HepG2 (cell line): ENCODE data around the gene RPUSD4. TPM values are rescaled to one million over a fixed set of nuclear protein-coding genes. Genes with fewer than 3 reads are reported as not detected.

ENCODE experiments used
- ATAC-seq: fragments of 200-7000 bp; cut with Tn5 transposase; 3 replicates; pipeline ENCODE4 v1.9.1; 2020; ENCODE audit warnings: mild to moderate bottlenecking, moderate library complexity
- BruUV-seq: library from RNA; stranded (reverse); fragments of 400-500 nt; replicated peaks from 2 replicates; lab custom pipeline; 2021; lab: Mats Ljungman, UMichigan
- CTCF ChIA-PET: fragments of 300-600 bp; formaldehyde crosslinking; extraction: SDS; loops from one replicate; lab custom pipeline; 2021; ENCODE audit warnings: low total read pairs, inconsistent platforms, low intra/inter-chr PET ratio; lab: Yijun Ruan, JAX
- POLR2A ChIA-PET: fragments of 350-600 bp; sonication (Branson Sonifier 250); formaldehyde crosslinking; loops from one replicate; lab custom pipeline; 2020; ENCODE audit warnings: antibody characterized with exemption, inconsistent platforms; lab: Yijun Ruan, JAX
- DNase-seq: peaks from one replicate; pipeline ENCODE4 v3.0.0-alpha.2; 2015; ENCODE audit warnings: low spot score
- FAIRE-seq: peaks from 3 replicates; lab custom pipeline; 2011; peaks lifted over from hg19 to GRCh38; lab: Jason Lieb, UNC
- H2AFZ ChIP-seq: one replicate; pipeline ENCODE4 v1.6.1; 2011; ENCODE audit warnings: low read length, inconsistent platforms
- H3K27ac ChIP-seq: fragments of 300-600 bp; 3 replicates; pipeline ENCODE4 v1.8.0; 2011; ENCODE audit warnings: mixed run types, mild to moderate bottlenecking, mixed read lengths, low read length, inconsistent platforms; ENCODE audit not compliant: insufficient read depth; ENCODE audit errors: extremely low read length
- H3K27me3 ChIP-seq, 2 experiments: fragments of 200-600 bp in 1 of 2; 2 replicates in 1 of 2; 3 replicates in 1 of 2; pipeline versions ENCODE4 v1.6.0 to v1.8.0; 2011; ENCODE audit warnings: low read length in 2 of 2, mild to moderate bottlenecking in 2 of 2, moderate library complexity in 2 of 2, inconsistent platforms in 1 of 2; ENCODE audit not compliant: insufficient read depth in 2 of 2, control insufficient read depth in 1 of 2
- H3K36me3 ChIP-seq, 2 experiments: fragments of 200-600 bp in 1 of 2; replicated peaks in 1 of 2; 2 replicates in 1 of 2; 3 replicates in 1 of 2; pipeline versions ENCODE4 v1.5.1 to v1.8.0; 2011; ENCODE audit warnings: low read length in 2 of 2, inconsistent platforms in 1 of 2; ENCODE audit not compliant: insufficient read depth in 2 of 2, control insufficient read depth in 1 of 2
- H3K4me1 ChIP-seq: 2 replicates; pipeline ENCODE4 v1.5.1; 2012; ENCODE audit warnings: low read length, inconsistent platforms; ENCODE audit not compliant: insufficient read depth
- H3K4me2 ChIP-seq: 2 replicates; pipeline ENCODE4 v1.6.0; 2011; ENCODE audit warnings: low read depth, low read length, inconsistent platforms
- H3K4me3 ChIP-seq, 3 experiments: fragments of 200-600 bp in 1 of 3; sonication (generic), shearing (Covaris generic) in 1 of 3; replicated peaks in 1 of 3; 2 replicates each; pipeline ENCODE4 v1.5.1; 2011 to 2016; ENCODE audit warnings: low read length in 3 of 3, inconsistent platforms in 2 of 3, low read depth in 2 of 3, mild to moderate bottlenecking in 2 of 3, control low read depth in 1 of 3, mixed read lengths in 1 of 3; ENCODE audit not compliant: insufficient read depth in 1 of 3
- H3K79me2 ChIP-seq: one replicate; pipeline ENCODE4 v1.6.1; 2011; ENCODE audit warnings: low read length, inconsistent platforms; ENCODE audit not compliant: insufficient read depth
- H3K9ac ChIP-seq: 2 replicates; pipeline ENCODE4 v1.6.0; 2011; ENCODE audit warnings: mild to moderate bottlenecking, low read depth, low read length, inconsistent platforms; ENCODE audit not compliant: insufficient read depth
- H3K9me3 ChIP-seq: 2 replicates; pipeline ENCODE4 v1.5.1; 2012; ENCODE audit warnings: mild to moderate bottlenecking, low read length
- H4K20me1 ChIP-seq: 2 replicates; pipeline ENCODE4 v1.6.0; 2011; ENCODE audit warnings: inconsistent platforms, mild to moderate bottlenecking, low read length, moderate library complexity; ENCODE audit not compliant: insufficient read depth
- AGO2 ChIP-seq: fragments of 200-400 bp; formaldehyde crosslinking; optimal IDR thresholded peaks from 2 replicates; pipeline ENCODE3; 2017; ENCODE audit warnings: mild to moderate bottlenecking, low read depth, low read length, moderate library complexity
- HDAC2 ChIP-seq: sonication (generic); formaldehyde crosslinking; IDR thresholded peaks from 2 replicates; pipeline ENCODE4 v1.4.0; 2020; ENCODE audit warnings: missing genetic modification reagents
- MTF2 ChIP-seq: sonication (generic); formaldehyde crosslinking; IDR thresholded peaks from 2 replicates; pipeline ENCODE4 v1.5.0; 2020; ENCODE audit warnings: missing genetic modification reagents, borderline replicate concordance
- MYNN ChIP-seq: sonication (generic); formaldehyde crosslinking; IDR thresholded peaks from 2 replicates; pipeline ENCODE4 v1.4.0; 2020; ENCODE audit warnings: mild to moderate bottlenecking, low read depth, missing genetic modification reagents
- PPARG ChIP-seq: conservative IDR thresholded peaks from 2 replicates; pipeline ENCODE4 v1.6.1; 2016; ENCODE audit warnings: missing biosample characterization, missing genetic modification reagents
- RFXANK ChIP-seq: IDR thresholded peaks from 2 replicates; pipeline ENCODE4 v1.6.1; 2016
- ZSCAN20 ChIP-seq: sonication (generic); formaldehyde crosslinking; IDR thresholded peaks from 2 replicates; pipeline ENCODE4 v1.4.0; 2020; ENCODE audit warnings: missing genetic modification reagents, mild to moderate bottlenecking, borderline replicate concordance
- WGBS: methylation state at CpG from one replicate; pipeline ENCODE4 v1.1.6; 2017; ENCODE audit warnings: low lambda C conversion rate; 5-methylcytosine and 5-hydroxymethylcytosine counted together
- in situ Hi-C: cut with HindIII; loops from 2 replicates; pipeline ENCODE4 v1.10.0; 2017; ENCODE audit warnings: low pct_unique_long_range_greater_than_20kb; ENCODE audit not compliant: extremely low pct_ligation_motif_present
- intact Hi-C: fragments of 100-400 bp; cut with micrococcal nuclease; formaldehyde crosslinking; loops from one replicate; pipeline ENCODE4 v1.10.0; 2022; ENCODE audit not compliant: unreplicated experiment
- polyA plus RNA-seq, 8 experiments: library from polyadenylated mRNA; depleted of rRNA in 3 of 8; stranded (reverse) in 7 of 8; unstranded in 1 of 8; fragments of >200 nt; fragmentation: Illumina TruSeq in 4 of 8; extraction: Trizol in 4 of 8; gene quantifications; 2 replicates each; pipeline versions ENCODE4 v1.2.1 to v1.2.3, GENCODE V29; 2011 to 2016; ENCODE audit warnings: low read depth in 4 of 8, missing spikeins in 1 of 8, mixed read lengths in 1 of 8; ENCODE audit not compliant: insufficient read depth in 1 of 8
- total RNA-seq, 5 experiments: library from RNA; depleted of rRNA; stranded (reverse); fragments of >200 nt; fragmentation: Illumina TruSeq; extraction: Trizol; gene quantifications; 2 replicates each; pipeline ENCODE4 v1.2.3, GENCODE V29; 2016; ENCODE audit warnings: low read depth in 1 of 5
- TF ChIP-seq, protein P1 (sequence below): sonication (generic); formaldehyde crosslinking; IDR thresholded peaks from 2 replicates; pipeline ENCODE4 v1.4.0; 2020; ENCODE audit warnings: missing genetic modification reagents
- TF ChIP-seq, protein P2 (sequence below): sonication (generic); formaldehyde crosslinking; IDR thresholded peaks from 2 replicates; pipeline ENCODE4 v1.9.0; 2022; ENCODE audit warnings: missing genetic modification reagents, mild to moderate bottlenecking, borderline replicate concordance

The RPUSD4 gene
- total and polyA plus RNA-seq, 2 of the 13 experiments (the other 11 are each of a cell fraction or from before 2014, with no cell fraction given): 45.0 to 52.9 TPM

DNA sequence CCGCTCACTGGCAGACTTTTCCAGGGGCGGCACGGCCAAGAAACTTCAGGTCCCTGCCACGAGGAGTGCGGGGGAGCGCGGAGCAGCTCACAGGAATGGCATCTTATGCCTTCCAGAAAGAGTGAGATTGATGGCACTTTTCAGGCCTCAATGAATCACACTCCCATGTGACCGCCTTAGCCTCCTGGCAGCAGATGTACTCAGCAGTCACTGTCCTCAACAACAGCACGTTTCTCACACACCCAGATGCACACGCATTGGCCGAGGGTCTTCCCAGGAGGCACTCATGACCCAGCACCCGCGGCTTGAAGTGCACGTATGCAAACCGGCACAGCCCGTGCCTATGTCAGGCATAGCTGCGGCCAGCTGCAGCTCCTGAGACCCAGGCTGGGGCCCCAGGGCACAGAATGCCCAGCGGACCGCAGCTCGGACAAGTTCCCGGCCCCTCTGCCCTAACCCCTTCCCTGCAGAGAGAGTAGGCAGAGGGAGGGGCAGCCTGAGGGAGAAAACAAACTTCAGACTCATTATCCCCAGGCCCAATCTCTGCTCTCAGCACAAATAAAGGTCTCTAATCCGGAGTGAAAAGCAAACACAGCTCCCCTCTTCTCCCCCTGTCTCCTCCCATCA is 48.3 kb downstream of the RPUSD4 start (continued):
- TF ChIP-seq HDAC2 (CRISPR knock-in tag): peak; percentile 48
- TF ChIP-seq MTF2 (CRISPR knock-in tag): no peak
- TF ChIP-seq AGO2: no peak
- TF ChIP-seq MYNN (CRISPR knock-in tag): no peak
- no peak for TF ChIP-seq RFXANK
- TF ChIP-seq ZSCAN20: no peak
- TF ChIP-seq PPARG (CRISPR knock-in tag): 0 out of 2 replicates have a peak, but pooled peaks have one; percentile 13

DNA sequence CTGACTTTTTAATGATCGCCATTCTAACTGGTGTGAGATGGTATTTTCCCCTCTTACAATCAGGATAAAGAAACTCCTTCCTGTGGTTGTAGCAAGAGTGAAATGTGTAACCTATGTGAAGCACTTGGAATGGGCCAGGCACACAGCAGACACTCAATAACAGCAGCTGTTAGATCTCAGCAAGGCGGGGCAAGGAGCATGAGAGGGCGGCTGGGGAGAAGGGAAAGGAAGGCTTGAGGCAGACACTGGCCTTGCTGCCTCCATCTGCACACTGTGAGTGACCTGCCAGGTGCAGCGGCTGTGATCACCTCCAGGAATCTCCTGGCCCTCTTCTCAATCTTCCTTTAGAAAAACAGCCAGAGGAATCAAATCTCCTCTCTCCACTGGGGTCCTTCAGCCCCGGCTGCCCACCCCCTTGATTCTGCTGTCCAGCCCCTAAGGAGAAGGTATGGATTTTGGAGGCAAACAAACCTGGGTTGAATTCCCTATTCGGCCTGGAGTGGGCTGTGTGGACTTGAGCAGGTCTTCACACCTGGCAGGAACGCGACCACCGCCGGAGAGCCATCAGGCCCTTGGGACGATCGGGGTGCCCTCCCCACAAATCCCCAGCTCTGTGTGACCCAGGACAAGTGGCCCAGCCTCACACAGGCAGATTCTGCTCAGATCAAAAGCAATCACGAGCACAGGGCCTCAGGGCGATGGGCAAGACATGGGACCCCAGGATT is 49.0 kb downstream of the RPUSD4 start:
- 90% methylated on average over 12 of the region's 14 CpGs for WGBS
- in situ Hi-C loops: no loop called here
- no peaks in the 10 kb centered on the region for H3K9me3 ChIP-seq
- POLR2A ChIA-PET: interaction anchor here (0.9 to 1.8 kb wide), 6 partner anchors 10 to 47 kb away, joined by 3 to 20 read pairs (median 7); no protein-coding TSS in a partner anchor
- H3K27ac ChIP-seq: no peak overlapping the region
- CTCF ChIA-PET: no interaction called here
- H3K9ac ChIP-seq: no peak overlapping the region; the same call in 1 of the 2 replicates
- no peak for ATAC-seq
- H3K4me2 ChIP-seq: peak overlapping the region; percentile 66; the same call in 1 of the 2 replicates
- H4K20me1 ChIP-seq: no peaks in the 10 kb centered on the region
- no TSS peak for BruUV-seq
- DNase-seq: no peak
- TF ChIP-seq, protein P1, sequence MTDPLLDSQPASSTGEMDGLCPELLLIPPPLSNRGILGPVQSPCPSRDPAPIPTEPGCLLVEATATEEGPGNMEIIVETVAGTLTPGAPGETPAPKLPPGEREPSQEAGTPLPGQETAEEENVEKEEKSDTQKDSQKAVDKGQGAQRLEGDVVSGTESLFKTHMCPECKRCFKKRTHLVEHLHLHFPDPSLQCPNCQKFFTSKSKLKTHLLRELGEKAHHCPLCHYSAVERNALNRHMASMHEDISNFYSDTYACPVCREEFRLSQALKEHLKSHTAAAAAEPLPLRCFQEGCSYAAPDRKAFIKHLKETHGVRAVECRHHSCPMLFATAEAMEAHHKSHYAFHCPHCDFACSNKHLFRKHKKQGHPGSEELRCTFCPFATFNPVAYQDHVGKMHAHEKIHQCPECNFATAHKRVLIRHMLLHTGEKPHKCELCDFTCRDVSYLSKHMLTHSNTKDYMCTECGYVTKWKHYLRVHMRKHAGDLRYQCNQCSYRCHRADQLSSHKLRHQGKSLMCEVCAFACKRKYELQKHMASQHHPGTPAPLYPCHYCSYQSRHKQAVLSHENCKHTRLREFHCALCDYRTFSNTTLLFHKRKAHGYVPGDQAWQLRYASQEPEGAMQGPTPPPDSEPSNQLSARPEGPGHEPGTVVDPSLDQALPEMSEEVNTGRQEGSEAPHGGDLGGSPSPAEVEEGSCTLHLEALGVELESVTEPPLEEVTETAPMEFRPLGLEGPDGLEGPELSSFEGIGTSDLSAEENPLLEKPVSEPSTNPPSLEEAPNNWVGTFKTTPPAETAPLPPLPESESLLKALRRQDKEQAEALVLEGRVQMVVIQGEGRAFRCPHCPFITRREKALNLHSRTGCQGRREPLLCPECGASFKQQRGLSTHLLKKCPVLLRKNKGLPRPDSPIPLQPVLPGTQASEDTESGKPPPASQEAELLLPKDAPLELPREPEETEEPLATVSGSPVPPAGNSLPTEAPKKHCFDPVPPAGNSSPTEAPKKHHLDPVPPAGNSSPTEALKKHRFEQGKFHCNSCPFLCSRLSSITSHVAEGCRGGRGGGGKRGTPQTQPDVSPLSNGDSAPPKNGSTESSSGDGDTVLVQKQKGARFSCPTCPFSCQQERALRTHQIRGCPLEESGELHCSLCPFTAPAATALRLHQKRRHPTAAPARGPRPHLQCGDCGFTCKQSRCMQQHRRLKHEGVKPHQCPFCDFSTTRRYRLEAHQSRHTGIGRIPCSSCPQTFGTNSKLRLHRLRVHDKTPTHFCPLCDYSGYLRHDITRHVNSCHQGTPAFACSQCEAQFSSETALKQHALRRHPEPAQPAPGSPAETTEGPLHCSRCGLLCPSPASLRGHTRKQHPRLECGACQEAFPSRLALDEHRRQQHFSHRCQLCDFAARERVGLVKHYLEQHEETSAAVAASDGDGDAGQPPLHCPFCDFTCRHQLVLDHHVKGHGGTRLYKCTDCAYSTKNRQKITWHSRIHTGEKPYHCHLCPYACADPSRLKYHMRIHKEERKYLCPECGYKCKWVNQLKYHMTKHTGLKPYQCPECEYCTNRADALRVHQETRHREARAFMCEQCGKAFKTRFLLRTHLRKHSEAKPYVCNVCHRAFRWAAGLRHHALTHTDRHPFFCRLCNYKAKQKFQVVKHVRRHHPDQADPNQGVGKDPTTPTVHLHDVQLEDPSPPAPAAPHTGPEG (CRISPR knock-in tag): no peak
- TF ChIP-seq, protein P2, sequence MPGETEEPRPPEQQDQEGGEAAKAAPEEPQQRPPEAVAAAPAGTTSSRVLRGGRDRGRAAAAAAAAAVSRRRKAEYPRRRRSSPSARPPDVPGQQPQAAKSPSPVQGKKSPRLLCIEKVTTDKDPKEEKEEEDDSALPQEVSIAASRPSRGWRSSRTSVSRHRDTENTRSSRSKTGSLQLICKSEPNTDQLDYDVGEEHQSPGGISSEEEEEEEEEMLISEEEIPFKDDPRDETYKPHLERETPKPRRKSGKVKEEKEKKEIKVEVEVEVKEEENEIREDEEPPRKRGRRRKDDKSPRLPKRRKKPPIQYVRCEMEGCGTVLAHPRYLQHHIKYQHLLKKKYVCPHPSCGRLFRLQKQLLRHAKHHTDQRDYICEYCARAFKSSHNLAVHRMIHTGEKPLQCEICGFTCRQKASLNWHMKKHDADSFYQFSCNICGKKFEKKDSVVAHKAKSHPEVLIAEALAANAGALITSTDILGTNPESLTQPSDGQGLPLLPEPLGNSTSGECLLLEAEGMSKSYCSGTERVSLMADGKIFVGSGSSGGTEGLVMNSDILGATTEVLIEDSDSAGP (CRISPR knock-in tag): peak; percentile 22; the same call in 1 of the 2 replicates
- intact Hi-C loops: no loop called here
- FAIRE-seq: no peak
- no peaks in the 10 kb centered on the region for H3K79me2 ChIP-seq
- no peaks in the 10 kb centered on the region for H3K36me3 ChIP-seq
- peaks cover 0 to 1% of the 10 kb centered on the region in 2 experiments; a peak in 1 of 5 replicates for H3K27me3 ChIP-seq
- H3K4me1 ChIP-seq: peaks cover 97% of the 10 kb centered on the region
- H2AFZ ChIP-seq: no peak overlapping the region
- 0 out of 6 replicates have a peak overlapping the region, but pooled peaks of 1 of the 3 experiments have one; percentile 48 for H3K4me3 ChIP-seq
